ENCODE data around the gene NUDT7.

Gene NUDT7

DNA sequence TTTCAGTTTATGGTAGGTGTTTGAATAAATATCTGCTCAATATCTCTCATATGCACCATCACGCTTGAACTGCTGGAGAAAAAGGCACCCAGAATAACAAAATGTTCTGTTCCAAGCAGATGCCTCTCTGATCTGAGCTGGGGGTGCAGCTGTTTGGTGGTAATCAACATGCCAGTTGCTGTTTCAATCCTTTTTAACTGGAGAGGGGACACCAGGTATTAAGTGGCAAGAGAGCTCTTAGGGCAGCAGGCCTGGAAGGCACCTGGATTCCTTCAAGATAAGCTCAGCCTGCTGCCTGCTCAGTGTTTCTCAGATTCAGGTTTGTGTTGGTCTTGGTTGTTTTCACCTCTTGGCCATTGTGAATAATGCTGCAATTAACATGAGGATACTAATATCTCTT, 38.9 kb downstream of the NUDT7 start:
- H3K4me3 ChIP-seq (ENCODE audit: low read depth, low read length): no peak overlapping the region
- ChIA-PET POLR2A (interaction anchor here (1.2 kb wide), 1 partner anchor 39 kb away, joined by 3 read pairs; the partner anchor contains the start of gene NUDT7), CTCF (interaction anchor here (0.6 to 1.0 kb wide), 4 partner anchors 21 to 462 kb away, joined by 3 to 4 read pairs (median 3); no protein-coding TSS in a partner anchor)
- H3K36me3 ChIP-seq (ENCODE audit: control insufficient read depth in 2 of 2, insufficient read depth in 1 of 2, low read length in 2 of 2): no peaks in the 10 kb centered on the region
- no peak overlapping the region for H3K27ac ChIP-seq (ENCODE audit: extremely low read depth, low read depth, low read length)
- no peaks in the 10 kb centered on the region for H3K9me3 ChIP-seq (ENCODE audit: control insufficient read depth, insufficient read depth, low read depth, low read length)
- TF ChIP-seq ZNF596 (tag by site-specific recombination; IDR thresholded peaks at IDR 0.05): no peak
- TF ChIP-seq, protein P1, sequence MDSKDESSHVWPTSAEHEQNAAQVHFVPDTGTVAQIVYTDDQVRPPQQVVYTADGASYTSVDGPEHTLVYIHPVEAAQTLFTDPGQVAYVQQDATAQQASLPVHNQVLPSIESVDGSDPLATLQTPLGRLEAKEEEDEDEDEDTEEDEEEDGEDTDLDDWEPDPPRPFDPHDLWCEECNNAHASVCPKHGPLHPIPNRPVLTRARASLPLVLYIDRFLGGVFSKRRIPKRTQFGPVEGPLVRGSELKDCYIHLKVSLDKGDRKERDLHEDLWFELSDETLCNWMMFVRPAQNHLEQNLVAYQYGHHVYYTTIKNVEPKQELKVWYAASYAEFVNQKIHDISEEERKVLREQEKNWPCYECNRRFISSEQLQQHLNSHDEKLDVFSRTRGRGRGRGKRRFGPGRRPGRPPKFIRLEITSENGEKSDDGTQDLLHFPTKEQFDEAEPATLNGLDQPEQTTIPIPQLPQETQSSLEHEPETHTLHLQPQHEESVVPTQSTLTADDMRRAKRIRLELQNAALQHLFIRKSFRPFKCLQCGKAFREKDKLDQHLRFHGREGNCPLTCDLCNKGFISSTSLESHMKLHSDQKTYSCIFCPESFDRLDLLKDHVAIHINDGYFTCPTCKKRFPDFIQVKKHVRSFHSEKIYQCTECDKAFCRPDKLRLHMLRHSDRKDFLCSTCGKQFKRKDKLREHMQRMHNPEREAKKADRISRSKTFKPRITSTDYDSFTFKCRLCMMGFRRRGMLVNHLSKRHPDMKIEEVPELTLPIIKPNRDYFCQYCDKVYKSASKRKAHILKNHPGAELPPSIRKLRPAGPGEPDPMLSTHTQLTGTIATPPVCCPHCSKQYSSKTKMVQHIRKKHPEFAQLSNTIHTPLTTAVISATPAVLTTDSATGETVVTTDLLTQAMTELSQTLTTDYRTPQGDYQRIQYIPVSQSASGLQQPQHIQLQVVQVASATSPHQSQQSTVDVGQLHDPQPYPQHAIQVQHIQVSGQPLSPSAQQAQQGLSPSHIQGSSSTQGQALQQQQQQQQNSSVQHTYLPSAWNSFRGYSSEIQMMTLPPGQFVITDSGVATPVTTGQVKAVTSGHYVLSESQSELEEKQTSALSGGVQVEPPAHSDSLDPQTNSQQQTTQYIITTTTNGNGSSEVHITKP (tag by site-specific recombination; IDR thresholded peaks at IDR 0.05): 0 out of 2 replicates have a peak, but pooled peaks have one; percentile 1
- no peaks in the 10 kb centered on the region; the same call in 1 of the 2 replicates for H3K4me1 ChIP-seq (ENCODE audit: control insufficient read depth, insufficient read depth, low read length)

DNA sequence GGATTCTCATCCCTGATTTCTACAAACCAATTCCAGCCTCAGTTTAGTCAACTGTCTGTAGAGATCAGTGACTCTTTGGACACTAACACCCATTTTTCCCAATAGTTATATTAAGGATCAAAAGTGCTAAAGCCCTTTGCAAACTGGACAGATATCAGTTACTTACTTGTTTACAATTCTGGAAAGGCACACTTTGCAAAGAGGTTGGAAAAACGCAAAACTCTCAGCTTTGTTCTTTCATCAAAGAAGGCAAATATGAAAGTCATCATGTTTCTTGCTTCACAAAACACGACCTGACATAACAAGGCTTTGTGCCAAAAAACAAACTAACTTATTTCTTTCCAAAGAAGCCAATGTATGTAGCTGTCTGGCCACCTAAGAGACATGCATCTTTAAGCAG, 39.9 kb downstream of the NUDT7 start:
- Histone ChIP-seq H3K4me3 (ENCODE audit: low read depth, low read length) (no peak overlapping the region), H3K4me1 (ENCODE audit: control insufficient read depth, insufficient read depth, low read length) (no peaks in the 10 kb centered on the region; the same call in 1 of the 2 replicates), H3K27ac (ENCODE audit: extremely low read depth, low read depth, low read length) (no peak overlapping the region), H3K36me3 (ENCODE audit: control insufficient read depth in 2 of 2, insufficient read depth in 1 of 2, low read length in 2 of 2) (no peaks in the 10 kb centered on the region), H3K9me3 (ENCODE audit: control insufficient read depth, insufficient read depth, low read depth, low read length) (no peaks in the 10 kb centered on the region)
- CTCF ChIA-PET: no interaction called here
- POLR2A ChIA-PET: no interaction called here
- TF ChIP-seq, protein P2, sequence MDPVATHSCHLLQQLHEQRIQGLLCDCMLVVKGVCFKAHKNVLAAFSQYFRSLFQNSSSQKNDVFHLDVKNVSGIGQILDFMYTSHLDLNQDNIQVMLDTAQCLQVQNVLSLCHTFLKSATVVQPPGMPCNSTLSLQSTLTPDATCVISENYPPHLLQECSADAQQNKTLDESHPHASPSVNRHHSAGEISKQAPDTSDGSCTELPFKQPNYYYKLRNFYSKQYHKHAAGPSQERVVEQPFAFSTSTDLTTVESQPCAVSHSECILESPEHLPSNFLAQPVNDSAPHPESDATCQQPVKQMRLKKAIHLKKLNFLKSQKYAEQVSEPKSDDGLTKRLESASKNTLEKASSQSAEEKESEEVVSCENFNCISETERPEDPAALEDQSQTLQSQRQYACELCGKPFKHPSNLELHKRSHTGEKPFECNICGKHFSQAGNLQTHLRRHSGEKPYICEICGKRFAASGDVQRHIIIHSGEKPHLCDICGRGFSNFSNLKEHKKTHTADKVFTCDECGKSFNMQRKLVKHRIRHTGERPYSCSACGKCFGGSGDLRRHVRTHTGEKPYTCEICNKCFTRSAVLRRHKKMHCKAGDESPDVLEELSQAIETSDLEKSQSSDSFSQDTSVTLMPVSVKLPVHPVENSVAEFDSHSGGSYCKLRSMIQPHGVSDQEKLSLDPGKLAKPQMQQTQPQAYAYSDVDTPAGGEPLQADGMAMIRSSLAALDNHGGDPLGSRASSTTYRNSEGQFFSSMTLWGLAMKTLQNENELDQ (tag by site-specific recombination; IDR thresholded peaks at IDR 0.05; ENCODE audit: low read depth): no peak

DNA sequence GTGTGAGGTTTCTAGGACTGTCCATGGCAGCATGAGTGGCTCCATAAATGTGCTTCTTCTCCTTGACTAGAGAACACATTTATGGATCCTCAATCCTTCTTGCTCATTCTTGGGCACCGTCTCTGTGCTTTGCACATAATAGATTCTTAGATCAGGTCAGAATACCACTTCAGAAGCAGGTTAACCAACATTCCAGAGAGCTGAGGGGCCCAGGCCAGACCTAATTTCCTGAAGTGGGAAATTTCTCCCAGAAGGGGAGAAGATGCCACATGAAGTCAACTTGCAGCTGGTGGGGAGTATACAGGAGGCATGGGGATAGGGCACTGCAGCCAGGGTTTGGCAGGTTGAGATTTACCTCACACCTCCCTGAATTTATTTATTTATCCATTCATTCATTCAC, 41.7 kb downstream of the NUDT7 start:
- Histone ChIP-seq H3K4me1 (ENCODE audit: control insufficient read depth, insufficient read depth, low read length) (no peaks in the 10 kb centered on the region; the same call in 1 of the 2 replicates), H3K9me3 (ENCODE audit: control insufficient read depth, insufficient read depth, low read depth, low read length) (no peaks in the 10 kb centered on the region), H3K27ac (ENCODE audit: extremely low read depth, low read depth, low read length) (no peak overlapping the region), H3K36me3 (ENCODE audit: control insufficient read depth in 2 of 2, insufficient read depth in 1 of 2, low read length in 2 of 2) (no peaks in the 10 kb centered on the region), H3K4me3 (ENCODE audit: low read depth, low read length) (no peak overlapping the region)
- CTCF ChIA-PET: no interaction called here
- POLR2A ChIA-PET: no interaction called here
- TF ChIP-seq GLI4 (tag by site-specific recombination; IDR thresholded peaks at IDR 0.05) (no peak), ZNF169 (tag by site-specific recombination; IDR thresholded peaks at IDR 0.05) (no peak), ZBTB1 (tag by site-specific recombination; IDR thresholded peaks at IDR 0.05) (no peak), ZNF510 (tag by site-specific recombination; IDR thresholded peaks at IDR 0.05; ENCODE audit: insufficient replicate concordance) (no peak)

DNA sequence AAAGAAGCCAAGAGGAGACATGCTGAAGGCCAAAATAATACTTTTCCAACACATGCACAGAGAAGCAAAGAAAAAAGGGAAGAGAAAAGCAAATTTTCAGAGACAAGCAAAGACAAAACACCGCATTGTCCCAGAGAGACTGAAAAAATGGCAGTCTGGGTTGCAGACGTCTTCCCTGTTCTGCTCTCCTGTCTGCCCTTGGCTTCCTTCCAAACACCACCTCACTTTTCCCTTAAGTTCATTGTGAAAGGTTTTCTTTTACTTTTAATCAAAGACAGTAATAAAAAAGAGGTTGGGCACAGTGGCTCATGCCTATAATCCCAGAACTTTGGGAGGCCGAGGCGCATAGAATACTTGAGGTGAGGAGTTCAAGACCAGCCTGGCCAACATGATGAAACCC, 44.9 kb downstream of the NUDT7 start:
- H3K9me3 ChIP-seq (ENCODE audit: control insufficient read depth, insufficient read depth, low read depth, low read length): no peaks in the 10 kb centered on the region
- POLR2A ChIA-PET: no interaction called here
- no peaks in the 10 kb centered on the region for H3K4me1 ChIP-seq (ENCODE audit: control insufficient read depth, insufficient read depth, low read length)
- H3K36me3 ChIP-seq (ENCODE audit: control insufficient read depth in 2 of 2, insufficient read depth in 1 of 2, low read length in 2 of 2): no peaks in the 10 kb centered on the region
- TF ChIP-seq ZNF157 (tag by site-specific recombination; IDR thresholded peaks at IDR 0.05): no peak
- no peak for TF ChIP-seq ZNF155 (tag by site-specific recombination; IDR thresholded peaks at IDR 0.05)
- TF ChIP-seq ZNF426 (tag by site-specific recombination; IDR thresholded peaks at IDR 0.05): no peak
- TF ChIP-seq ZNF2 (tag by site-specific recombination; IDR thresholded peaks at IDR 0.05): no peak
- no peak for TF ChIP-seq ZIC2 (tag by site-specific recombination; IDR thresholded peaks at IDR 0.05)
- no peak for TF ChIP-seq ZNF510 (tag by site-specific recombination; IDR thresholded peaks at IDR 0.05; ENCODE audit: insufficient replicate concordance)
- TF ChIP-seq, protein P3, sequence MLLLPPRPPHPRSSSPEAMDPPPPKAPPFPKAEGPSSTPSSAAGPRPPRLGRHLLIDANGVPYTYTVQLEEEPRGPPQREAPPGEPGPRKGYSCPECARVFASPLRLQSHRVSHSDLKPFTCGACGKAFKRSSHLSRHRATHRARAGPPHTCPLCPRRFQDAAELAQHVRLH (tag by site-specific recombination; IDR thresholded peaks at IDR 0.05): no peak
- no peak for TF ChIP-seq ZNF776 (tag by site-specific recombination; IDR thresholded peaks at IDR 0.05; ENCODE audit: borderline replicate concordance)
- TF ChIP-seq EGR2 (tag by site-specific recombination; IDR thresholded peaks at IDR 0.05; ENCODE audit: low read depth): no peak
- TF ChIP-seq ZBTB21 (tag by site-specific recombination; IDR thresholded peaks at IDR 0.05): no peak
- TF ChIP-seq ZFP41 (tag by site-specific recombination; IDR thresholded peaks at IDR 0.05; ENCODE audit: borderline replicate concordance): no peak
- TF ChIP-seq KLF8 (tag by site-specific recombination; IDR thresholded peaks at IDR 0.05): no peak
- no peak for TF ChIP-seq ZNF549 (tag by site-specific recombination; IDR thresholded peaks at IDR 0.05)
- no peak for TF ChIP-seq ZNF202 (tag by site-specific recombination; IDR thresholded peaks at IDR 0.05; ENCODE audit: borderline replicate concordance)
- TF ChIP-seq ZNF302 (tag by site-specific recombination; IDR thresholded peaks at IDR 0.05; ENCODE audit: low read depth): no peak
- no peak for TF ChIP-seq ZNF292 (tag by site-specific recombination; IDR thresholded peaks at IDR 0.05; ENCODE audit: borderline replicate concordance, low read depth)
- H3K4me3 ChIP-seq (ENCODE audit: low read depth, low read length): no peak overlapping the region
- CTCF ChIA-PET: no interaction called here
- no peak overlapping the region for H3K27ac ChIP-seq (ENCODE audit: extremely low read depth, low read depth, low read length)

Measured in HEK293 (cell line).